Keratinocyte (primary cell): Measurements from ENCODE around the gene PTPRF. TPM values are rescaled to one million over a fixed set of nuclear protein-coding genes. Genes with fewer than 3 reads are reported as not detected.
A peak's percentile ranks its signal among the peaks of the same experiment; 100 is the strongest.

Source experiments
- DNase-seq: peaks from one replicate; pipeline ENCODE4 v3.0.0-alpha.2; 2011; ENCODE audit warnings: low read depth, missing footprints, low spot score
- FAIRE-seq: peaks from 2 replicates; lab custom pipeline; 2011; peaks lifted over from hg19 to GRCh38; lab: Jason Lieb, UNC
- H2AFZ ChIP-seq: 2 replicates; pipeline ENCODE4 v1.6.0; 2012; ENCODE audit warnings: low read length, control low read depth, inconsistent platforms; ENCODE audit not compliant: control insufficient read depth
- H3K27ac ChIP-seq: 2 replicates; pipeline ENCODE4 v1.5.1; 2011; ENCODE audit warnings: low read length; ENCODE audit not compliant: control insufficient read depth, insufficient read depth
- H3K27me3 ChIP-seq: 3 replicates; pipeline ENCODE4 v1.6.0; 2011; ENCODE audit warnings: low read length; ENCODE audit not compliant: control insufficient read depth, insufficient read depth; ENCODE audit errors: extremely low read depth
- H3K36me3 ChIP-seq, 2 experiments: 2 replicates in 1 of 2; 3 replicates in 1 of 2; pipeline ENCODE4 v1.5.1; 2011; ENCODE audit warnings: low read length in 2 of 2, mild to moderate bottlenecking in 1 of 2; ENCODE audit not compliant: control insufficient read depth in 2 of 2, insufficient read depth in 2 of 2; ENCODE audit errors: extremely low read depth in 1 of 2
- H3K4me1 ChIP-seq: 3 replicates; pipeline ENCODE4 v1.5.1; 2011; ENCODE audit warnings: low read length; ENCODE audit not compliant: control insufficient read depth, insufficient read depth; ENCODE audit errors: extremely low read depth
- H3K4me2 ChIP-seq: 3 replicates; pipeline ENCODE4 v1.6.0; 2011; ENCODE audit warnings: low read depth, low read length; ENCODE audit not compliant: control insufficient read depth, insufficient read depth; ENCODE audit errors: extremely low read depth
- H3K4me3 ChIP-seq, 3 experiments: fragments of 200-600 bp in 1 of 3; sonication (generic) in 1 of 3; 2 replicates in 2 of 3; 3 replicates in 1 of 3; pipeline ENCODE4 v1.5.1; 2011 to 2016; ENCODE audit warnings: low read length in 3 of 3, mild to moderate bottlenecking in 3 of 3, control low read depth in 2 of 3, inconsistent platforms in 1 of 3, low read depth in 1 of 3, mixed read lengths in 1 of 3, mixed run types in 1 of 3, moderate library complexity in 1 of 3; ENCODE audit not compliant: control insufficient read depth in 2 of 3, insufficient read depth in 2 of 3; ENCODE audit errors: extremely low read depth in 1 of 3
- H3K79me2 ChIP-seq: 2 replicates; pipeline ENCODE4 v1.6.0; 2012; ENCODE audit warnings: low read length; ENCODE audit not compliant: control insufficient read depth, insufficient read depth
- H3K9ac ChIP-seq: 3 replicates; pipeline ENCODE4 v1.6.0; 2011; ENCODE audit warnings: low read length; ENCODE audit not compliant: control insufficient read depth, insufficient read depth; ENCODE audit errors: extremely low read depth
- H3K9me1 ChIP-seq: 3 replicates; pipeline ENCODE4 v1.6.0; 2011; ENCODE audit warnings: low read length; ENCODE audit not compliant: control insufficient read depth, insufficient read depth; ENCODE audit errors: extremely low read depth
- H3K9me3 ChIP-seq: 2 replicates; pipeline ENCODE4 v1.5.1; 2012; ENCODE audit warnings: low read depth, low read length; ENCODE audit not compliant: control insufficient read depth
- H4K20me1 ChIP-seq: 3 replicates; pipeline ENCODE4 v1.6.0; 2011; ENCODE audit warnings: low read length; ENCODE audit not compliant: control insufficient read depth, insufficient read depth; ENCODE audit errors: extremely low read depth
- CTCF ChIP-seq, 3 experiments: IDR thresholded peaks in 1 of 3; conservative IDR thresholded peaks in 1 of 3; optimal IDR thresholded peaks in 1 of 3; 2 replicates in 2 of 3; 3 replicates in 1 of 3; pipeline versions ENCODE3 to v1.5.1; 2011; ENCODE audit warnings: low read length in 3 of 3, mild to moderate bottlenecking in 3 of 3, moderate library complexity in 2 of 3, control low read depth in 1 of 3, inconsistent platforms in 1 of 3; ENCODE audit not compliant: insufficient read depth in 2 of 3; ENCODE audit errors: extremely low read depth in 1 of 3
- EZH2 ChIP-seq: IDR thresholded peaks from one replicate; pipeline ENCODE4 v1.6.1; 2012; ENCODE audit warnings: inconsistent platforms, mild to moderate bottlenecking, low read length, moderate library complexity
- dilution Hi-C: fragments of 300-500 bp; cut with MboI; formaldehyde crosslinking; loops from one replicate; pipeline ENCODE4 v1.7.0; 2020; ENCODE audit warnings: low sequenced_read_pairs; ENCODE audit not compliant: extremely low pct_ligation_motif_present
- polyA plus RNA-seq, 5 experiments: library from polyadenylated mRNA; depleted of rRNA in 3 of 5; stranded (reverse) in 3 of 5; stranded (forward) in 1 of 5; unstranded in 1 of 5; fragments of >200 nt; gene quantifications; 1 replicate in 1 of 5; 2 replicates in 3 of 5; 3 replicates in 1 of 5; pipeline versions ENCODE4 v1.2.1 to v1.2.3, GENCODE V29; 2011 to 2012; ENCODE audit warnings: missing spikeins in 2 of 5, low read depth in 1 of 5, low replicate concordance in 1 of 5

PTPRF gene
- polyA plus RNA-seq, 1 donor (not counting 4 experiments of a cell fraction or from before 2014, with no cell fraction given) = 161 TPM

GRCh38 chr1:43552813-43553212, 22.1 kb downstream of the PTPRF start:
- no peak overlapping the region for H3K4me3 ChIP-seq
- H2AFZ ChIP-seq = no peak overlapping the region
- no peak overlapping the region for H3K4me2 ChIP-seq
- no peaks in the 10 kb centered on the region for H4K20me1 ChIP-seq
- no peaks in the 10 kb centered on the region for H3K27me3 ChIP-seq
- peaks cover 65% of the 10 kb centered on the region for H3K79me2 ChIP-seq
- H3K27ac ChIP-seq = no peak overlapping the region
- dilution Hi-C loops = no loop called here
- H3K9ac ChIP-seq = no peak overlapping the region
- no peaks in the 10 kb centered on the region for H3K9me1 ChIP-seq
- H3K4me1 ChIP-seq = peaks cover 46% of the 10 kb centered on the region
- peak; percentile 23 for FAIRE-seq
- H3K9me3 ChIP-seq = no peaks in the 10 kb centered on the region
- no peak for DNase-seq
- peaks cover 24 to 54% of the 10 kb centered on the region in 2 experiments for H3K36me3 ChIP-seq
- no peak for TF ChIP-seq EZH2
- no peak for TF ChIP-seq CTCF (optimal IDR thresholded peaks at IDR 0.05 in 1 of 3, IDR thresholded peaks at IDR 0.05 in 1 of 3, conservative IDR thresholded peaks at IDR 0.05 in 1 of 3; ENCODE audit: extremely low read depth in 1 of 3, insufficient read depth in 2 of 3, low read length in 3 of 3)

GRCh38 chr1:43554444-43554992, 23.8 kb downstream of the PTPRF start:
- Histone ChIP-seq H3K27ac (no peak overlapping the region), H2AFZ (no peak overlapping the region), H3K4me3 (no peak overlapping the region), H4K20me1 (peaks cover 9% of the 10 kb centered on the region), H3K79me2 (peaks cover 72% of the 10 kb centered on the region), H3K9ac (no peak overlapping the region), H3K4me2 (no peak overlapping the region), H3K9me1 (peaks cover under 1% of the 10 kb centered on the region), H3K4me1 (peaks cover 34% of the 10 kb centered on the region), H3K27me3 (no peaks in the 10 kb centered on the region), H3K36me3 (peaks cover 29 to 61% of the 10 kb centered on the region in 2 experiments), H3K9me3 (no peaks in the 10 kb centered on the region)
- no peak for DNase-seq
- dilution Hi-C loops = no loop called here
- TF ChIP-seq CTCF (optimal IDR thresholded peaks at IDR 0.05 in 1 of 3, IDR thresholded peaks at IDR 0.05 in 1 of 3, conservative IDR thresholded peaks at IDR 0.05 in 1 of 3; ENCODE audit: extremely low read depth in 1 of 3, insufficient read depth in 2 of 3, low read length in 3 of 3) (peak; percentile 49 to 73 (median 66)), EZH2 (no peak)
- peak; percentile 39 for FAIRE-seq
